ENCODE measurements around the gene AMOTL1. TPM values are rescaled to one million over a fixed set of nuclear protein-coding genes. Genes with fewer than 3 reads are reported as not detected.

AMOTL1 gene
- total and polyA plus RNA-seq, 4 donors = 7.4 to 68.5 (median 27.3) TPM

DNA sequence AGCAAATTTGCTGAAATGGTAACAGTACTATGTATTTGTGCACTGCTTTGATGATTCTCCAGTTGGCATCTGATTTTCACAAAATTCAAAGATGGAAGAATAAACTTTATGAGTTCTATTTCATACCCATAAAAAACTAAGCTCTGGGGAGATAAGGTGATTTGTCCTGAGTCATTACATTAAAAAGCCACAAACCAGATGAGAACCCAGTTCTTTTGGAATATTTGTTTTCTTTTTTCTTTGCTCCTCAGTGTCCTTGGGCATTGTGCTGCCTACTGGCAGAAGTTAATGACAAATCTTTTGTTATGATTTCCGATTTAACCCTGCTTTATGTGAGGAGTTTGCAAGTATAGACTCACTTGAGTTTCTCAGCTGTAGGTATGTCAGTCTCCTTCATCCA, 45.4 kb upstream of the AMOTL1 start:
- Histone ChIP-seq H3K36me3 (ENCODE audit: control insufficient read depth in 4 of 4, insufficient read depth in 4 of 4, low read length in 4 of 4) (no peaks in the 10 kb centered on the region), H3K4me1 (ENCODE audit: control insufficient read depth in 5 of 5, insufficient read depth in 5 of 5, low read length in 5 of 5) (no peaks in the 10 kb centered on the region), H3K9ac (ENCODE audit: insufficient read depth in 1 of 2, low read length in 2 of 2) (no peak overlapping the region), H3K4me3 (no peak overlapping the region), H3K9me3 (ENCODE audit: control insufficient read depth in 4 of 4, insufficient read depth in 3 of 4, low read length in 3 of 4) (no peaks in the 10 kb centered on the region), H3K27ac (ENCODE audit: low read depth in 1 of 2, low read length in 1 of 2) (no peak overlapping the region), H3K27me3 (ENCODE audit: control insufficient read depth in 3 of 3, insufficient read depth in 3 of 3, low read length in 2 of 3) (peaks cover 0 to 2% (median 0%) of the 10 kb centered on the region in 3 donors)
- no peak for DNase-seq
- ATAC-seq (ENCODE audit: insufficient read depth, low FRiP score) = no peak
- 89 to 94% methylated on average over 1 of the region's 1 CpG for WGBS, 2 donors
- TF ChIP-seq, protein P1, sequence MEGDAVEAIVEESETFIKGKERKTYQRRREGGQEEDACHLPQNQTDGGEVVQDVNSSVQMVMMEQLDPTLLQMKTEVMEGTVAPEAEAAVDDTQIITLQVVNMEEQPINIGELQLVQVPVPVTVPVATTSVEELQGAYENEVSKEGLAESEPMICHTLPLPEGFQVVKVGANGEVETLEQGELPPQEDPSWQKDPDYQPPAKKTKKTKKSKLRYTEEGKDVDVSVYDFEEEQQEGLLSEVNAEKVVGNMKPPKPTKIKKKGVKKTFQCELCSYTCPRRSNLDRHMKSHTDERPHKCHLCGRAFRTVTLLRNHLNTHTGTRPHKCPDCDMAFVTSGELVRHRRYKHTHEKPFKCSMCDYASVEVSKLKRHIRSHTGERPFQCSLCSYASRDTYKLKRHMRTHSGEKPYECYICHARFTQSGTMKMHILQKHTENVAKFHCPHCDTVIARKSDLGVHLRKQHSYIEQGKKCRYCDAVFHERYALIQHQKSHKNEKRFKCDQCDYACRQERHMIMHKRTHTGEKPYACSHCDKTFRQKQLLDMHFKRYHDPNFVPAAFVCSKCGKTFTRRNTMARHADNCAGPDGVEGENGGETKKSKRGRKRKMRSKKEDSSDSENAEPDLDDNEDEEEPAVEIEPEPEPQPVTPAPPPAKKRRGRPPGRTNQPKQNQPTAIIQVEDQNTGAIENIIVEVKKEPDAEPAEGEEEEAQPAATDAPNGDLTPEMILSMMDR (IDR thresholded peaks at IDR 0.05; ENCODE audit: control extremely low read depth, extremely low read depth) = no peak

DNA sequence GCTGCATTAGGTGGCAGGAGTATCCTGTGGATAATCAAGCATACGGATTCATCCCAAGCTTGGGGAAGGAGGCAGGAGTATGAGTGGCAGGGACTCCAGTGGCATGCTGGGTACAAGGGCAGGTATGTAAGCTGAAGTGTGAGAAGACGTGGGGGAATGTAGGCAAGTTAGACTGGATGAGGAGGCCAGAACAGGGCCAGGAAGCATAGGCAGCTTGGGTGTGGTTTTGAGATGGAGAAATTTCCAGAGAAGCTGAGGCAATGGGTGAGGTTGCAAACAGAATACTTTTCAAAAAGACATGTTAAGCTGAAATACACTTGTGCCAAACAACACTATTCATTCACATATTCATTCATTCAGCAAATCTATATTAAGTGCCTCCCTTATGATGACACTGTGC, 43.1 kb upstream of the AMOTL1 start:
- no peaks in the 10 kb centered on the region for H3K36me3 ChIP-seq (ENCODE audit: control insufficient read depth in 4 of 4, insufficient read depth in 4 of 4, low read length in 4 of 4)
- no peaks in the 10 kb centered on the region for H3K4me1 ChIP-seq (ENCODE audit: control insufficient read depth in 5 of 5, insufficient read depth in 5 of 5, low read length in 5 of 5)
- ATAC-seq (ENCODE audit: insufficient read depth, low FRiP score) = no peak
- no peak overlapping the region for H3K9ac ChIP-seq (ENCODE audit: insufficient read depth in 1 of 2, low read length in 2 of 2)
- DNase-seq = no peak
- H3K27ac ChIP-seq (ENCODE audit: low read depth in 1 of 2, low read length in 1 of 2) = no peak overlapping the region
- H3K4me3 ChIP-seq = no peak overlapping the region
- no peaks in the 10 kb centered on the region for H3K9me3 ChIP-seq (ENCODE audit: control insufficient read depth in 4 of 4, insufficient read depth in 3 of 4, low read length in 3 of 4)
- TF ChIP-seq, protein P1 (IDR thresholded peaks at IDR 0.05; ENCODE audit: control extremely low read depth, extremely low read depth) = no peak
- 78 to 85% methylated on average over 2 of the region's 2 CpGs for WGBS, 2 donors
- H3K27me3 ChIP-seq (ENCODE audit: control insufficient read depth in 3 of 3, insufficient read depth in 3 of 3, low read length in 2 of 3) = peaks cover 0 to 2% (median 0%) of the 10 kb centered on the region in 3 donors

DNA sequence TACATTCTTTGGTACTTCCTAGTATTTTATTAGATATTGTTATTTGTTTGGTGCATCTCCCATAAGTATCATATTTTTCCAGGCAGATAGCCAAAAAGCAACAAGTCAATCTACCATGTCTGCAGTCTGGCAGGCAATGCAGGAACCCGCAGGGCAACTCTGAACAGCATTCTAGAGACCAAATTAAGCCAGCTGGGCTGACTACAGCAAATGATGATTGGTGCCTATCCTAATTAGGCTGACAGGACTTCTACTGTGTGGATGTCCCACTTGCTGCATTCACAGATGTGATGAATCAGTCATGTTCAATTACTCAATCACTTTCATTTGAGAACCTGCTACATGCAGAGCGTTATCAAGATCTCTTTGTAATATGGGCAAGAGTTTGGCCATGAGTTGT, 40.3 kb upstream of the AMOTL1 start:
- Histone ChIP-seq H3K4me1 (ENCODE audit: control insufficient read depth in 5 of 5, insufficient read depth in 5 of 5, low read length in 5 of 5) (peaks cover 0 to 4% (median 0%) of the 10 kb centered on the region in 5 donors), H3K9ac (ENCODE audit: insufficient read depth in 1 of 2, low read length in 2 of 2) (no peak overlapping the region), H3K4me3 (no peak overlapping the region), H3K36me3 (ENCODE audit: control insufficient read depth in 4 of 4, insufficient read depth in 4 of 4, low read length in 4 of 4) (no peaks in the 10 kb centered on the region), H3K9me3 (ENCODE audit: control insufficient read depth in 4 of 4, insufficient read depth in 3 of 4, low read length in 3 of 4) (no peaks in the 10 kb centered on the region), H3K27me3 (ENCODE audit: control insufficient read depth in 3 of 3, insufficient read depth in 3 of 3, low read length in 2 of 3) (peaks cover 0 to 2% (median 0%) of the 10 kb centered on the region in 3 donors), H3K27ac (ENCODE audit: low read depth in 1 of 2, low read length in 1 of 2) (no peak overlapping the region)
- TF ChIP-seq, protein P1 (IDR thresholded peaks at IDR 0.05; ENCODE audit: control extremely low read depth, extremely low read depth) = no peak
- WGBS, 2 donors = 93 to 100% methylated on average over 2 of the region's 2 CpGs
- ATAC-seq (ENCODE audit: insufficient read depth, low FRiP score) (no peak), DNase-seq (no peak)

DNA sequence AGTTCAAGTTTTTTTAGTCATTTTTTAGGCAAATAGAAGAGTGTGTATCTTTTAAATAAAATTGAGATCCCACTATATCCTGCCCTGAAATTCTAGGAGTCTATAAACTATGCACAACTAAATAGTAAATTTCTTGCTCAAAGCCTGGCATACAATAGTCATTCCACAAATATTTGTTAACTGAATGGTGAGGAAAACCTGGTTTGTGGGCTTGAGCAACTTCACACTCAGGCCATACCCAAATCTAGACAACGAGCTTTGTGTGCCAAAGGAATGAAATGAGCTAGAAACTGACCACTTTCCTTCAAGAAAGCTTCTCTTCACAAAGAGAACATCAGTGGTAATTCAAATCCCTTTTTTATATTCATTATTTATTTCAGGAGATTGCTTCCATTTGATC, 39.6 kb upstream of the AMOTL1 start:
- TF ChIP-seq, protein P1 (IDR thresholded peaks at IDR 0.05; ENCODE audit: control extremely low read depth, extremely low read depth) = no peak
- 66 to 83% methylated on average over 1 of the region's 1 CpG for WGBS, 2 donors
- H3K36me3 ChIP-seq (ENCODE audit: control insufficient read depth in 4 of 4, insufficient read depth in 4 of 4, low read length in 4 of 4) = no peaks in the 10 kb centered on the region
- H3K27me3 ChIP-seq (ENCODE audit: control insufficient read depth in 3 of 3, insufficient read depth in 3 of 3, low read length in 2 of 3) = peaks cover 0 to 2% (median 0%) of the 10 kb centered on the region in 3 donors
- no peaks in the 10 kb centered on the region for H3K9me3 ChIP-seq (ENCODE audit: control insufficient read depth in 4 of 4, insufficient read depth in 3 of 4, low read length in 3 of 4)
- DNase-seq (no peak), ATAC-seq (ENCODE audit: insufficient read depth, low FRiP score) (no peak)
- H3K27ac ChIP-seq (ENCODE audit: low read depth in 1 of 2, low read length in 1 of 2) = no peak overlapping the region
- no peak overlapping the region for H3K4me3 ChIP-seq
- H3K4me1 ChIP-seq (ENCODE audit: control insufficient read depth in 5 of 5, insufficient read depth in 5 of 5, low read length in 5 of 5) = peaks cover 0 to 4% (median 0%) of the 10 kb centered on the region in 5 donors
- H3K9ac ChIP-seq (ENCODE audit: insufficient read depth in 1 of 2, low read length in 2 of 2) = no peak overlapping the region
